ENCODE data around the gene TSKU.
"Not testable (repeated sequence)": the region's sequence is repeated elsewhere in the genome, so short reads cannot be mapped to it uniquely, and the experiment has no call there.

The TSKU gene

DNA sequence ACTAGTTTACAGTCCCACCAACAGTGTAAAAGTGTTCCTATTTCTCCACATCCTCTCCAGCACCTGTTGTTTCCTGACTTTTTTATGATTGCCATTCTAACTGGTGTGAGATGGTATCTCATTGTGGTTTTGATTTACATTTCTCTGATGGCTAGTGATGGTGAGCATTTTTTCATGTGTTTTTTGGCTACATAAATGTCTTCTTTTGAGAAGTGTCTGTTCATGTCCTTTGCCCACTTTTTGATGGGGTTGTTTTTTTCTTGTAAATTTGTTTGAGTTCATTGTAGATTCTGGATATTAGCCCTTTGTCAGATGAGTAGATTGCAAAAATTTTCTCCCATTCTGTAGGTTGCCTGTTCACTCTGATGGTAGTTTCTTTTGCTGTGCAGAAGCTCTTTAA, 43.8 kb downstream of the TSKU start:
- DNase-seq, result not testable (repeated sequence)

GRCh38 chr11:76830639-76831327, 47.6 kb downstream of the TSKU start:
- DNase-seq, result no peak

- no peak for DNase-seq
These were observed 48.6 kb downstream of the TSKU start for GRCh38 chr11:76831686-76832310.

DNA sequence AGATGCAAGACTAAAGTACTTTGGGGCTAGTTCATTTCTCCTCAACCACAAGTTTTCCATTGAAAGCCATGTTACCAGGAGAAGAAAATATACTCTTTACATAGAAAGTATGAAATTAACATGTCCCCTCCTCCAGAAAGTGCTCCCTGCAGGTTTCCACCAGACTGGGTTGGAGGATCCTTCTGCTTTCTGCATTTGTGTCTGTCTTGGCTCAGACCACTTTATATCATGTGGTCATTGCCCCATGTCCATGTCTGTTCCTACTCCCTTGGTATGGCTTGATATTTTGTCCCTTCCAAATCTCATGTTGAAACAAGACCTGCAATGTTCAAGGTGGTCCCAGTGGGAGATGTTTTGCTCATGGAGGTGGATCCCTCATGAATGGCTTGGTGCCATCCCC, 49.2 kb downstream of the TSKU start:
- no peak for DNase-seq

GRCh38 chr11:76834151-76834550, 51.0 kb downstream of the TSKU start:
- DNase-seq, result no peak

DNA sequence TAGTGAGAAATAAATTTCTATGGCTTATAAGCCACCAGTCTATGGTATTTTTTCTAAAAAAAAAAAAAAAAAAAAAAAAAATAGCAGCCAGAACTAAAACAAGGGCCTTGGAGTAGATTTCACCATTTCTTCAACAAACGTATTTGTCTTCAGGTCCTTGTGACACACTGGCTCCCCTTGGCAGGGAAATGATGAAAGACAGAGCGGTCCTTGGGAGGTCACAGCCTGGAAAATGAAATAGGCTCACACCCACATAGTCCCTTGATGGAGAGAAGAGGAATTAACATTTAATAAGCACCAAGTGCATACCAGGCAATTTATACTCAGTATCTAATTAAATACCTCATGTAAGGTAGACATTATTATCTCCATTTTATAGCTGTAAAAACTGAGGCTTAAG, 51.9 kb downstream of the TSKU start:
- DNase-seq, result no peak

DNA sequence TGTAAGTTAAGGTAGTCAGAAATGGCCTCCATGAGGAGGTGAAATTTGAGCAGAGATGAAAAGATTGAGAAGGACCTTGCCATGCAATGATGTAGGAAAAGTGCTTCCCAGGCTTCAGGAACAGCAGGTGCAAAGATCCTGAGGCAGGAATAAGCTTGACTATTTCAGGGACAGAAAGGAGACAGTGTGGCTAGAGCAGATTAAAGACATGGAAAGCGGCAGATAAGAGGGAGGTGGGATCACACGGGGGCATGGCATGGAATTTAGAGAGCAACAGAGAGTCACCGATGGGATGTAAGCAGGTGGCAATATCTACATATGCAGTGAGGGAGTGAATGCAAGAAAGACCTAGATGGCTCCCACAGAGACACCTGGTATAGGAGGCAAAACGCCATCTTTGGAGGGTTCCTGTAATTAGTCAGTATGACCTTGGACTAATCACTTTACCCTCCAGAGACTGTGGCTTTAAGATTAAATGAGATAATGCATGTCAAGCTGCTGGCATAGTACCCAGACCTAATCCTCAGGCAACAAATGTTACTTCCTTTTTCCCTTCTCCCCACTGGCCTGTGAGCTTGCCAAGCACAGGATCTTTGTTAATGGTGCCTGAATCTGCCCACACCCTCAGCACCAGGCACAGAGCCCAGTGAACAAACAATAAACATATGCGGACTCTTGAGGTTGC, 52.9 kb downstream of the TSKU start:
- DNase-seq, result no peak

DNA sequence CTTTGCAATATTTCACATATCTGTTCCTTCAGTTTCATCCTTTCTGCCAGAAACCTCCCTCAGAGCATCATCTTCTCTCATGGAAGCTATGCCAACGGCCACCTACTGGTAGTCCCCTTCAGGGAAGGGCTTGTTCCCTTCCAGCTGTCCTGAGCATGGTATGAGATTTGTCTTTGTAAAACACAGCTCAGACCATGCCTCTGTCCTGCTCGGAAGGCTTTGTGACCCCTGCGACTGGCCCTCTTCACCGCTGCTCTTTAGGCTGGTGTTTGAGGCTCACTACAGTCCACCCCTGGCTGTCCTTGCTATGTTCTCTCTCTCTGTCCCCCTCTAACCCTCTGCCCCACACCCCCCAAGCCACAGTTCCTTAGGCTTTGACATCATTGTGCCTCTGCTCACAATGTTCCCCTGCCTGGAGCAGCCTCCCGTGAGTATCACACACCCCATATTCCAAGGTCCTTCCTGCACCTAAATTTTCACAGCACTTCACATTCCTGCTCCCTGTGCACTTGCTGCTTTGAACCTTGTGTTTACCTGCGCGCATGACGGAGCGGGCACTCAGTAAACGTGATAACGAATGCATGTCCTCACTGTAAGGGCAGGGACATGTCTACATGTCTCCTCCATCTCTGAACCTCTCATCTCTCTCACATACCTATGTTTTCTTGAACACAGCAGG, 53.6 kb downstream of the TSKU start:
- DNase-seq, result no peak

DNA sequence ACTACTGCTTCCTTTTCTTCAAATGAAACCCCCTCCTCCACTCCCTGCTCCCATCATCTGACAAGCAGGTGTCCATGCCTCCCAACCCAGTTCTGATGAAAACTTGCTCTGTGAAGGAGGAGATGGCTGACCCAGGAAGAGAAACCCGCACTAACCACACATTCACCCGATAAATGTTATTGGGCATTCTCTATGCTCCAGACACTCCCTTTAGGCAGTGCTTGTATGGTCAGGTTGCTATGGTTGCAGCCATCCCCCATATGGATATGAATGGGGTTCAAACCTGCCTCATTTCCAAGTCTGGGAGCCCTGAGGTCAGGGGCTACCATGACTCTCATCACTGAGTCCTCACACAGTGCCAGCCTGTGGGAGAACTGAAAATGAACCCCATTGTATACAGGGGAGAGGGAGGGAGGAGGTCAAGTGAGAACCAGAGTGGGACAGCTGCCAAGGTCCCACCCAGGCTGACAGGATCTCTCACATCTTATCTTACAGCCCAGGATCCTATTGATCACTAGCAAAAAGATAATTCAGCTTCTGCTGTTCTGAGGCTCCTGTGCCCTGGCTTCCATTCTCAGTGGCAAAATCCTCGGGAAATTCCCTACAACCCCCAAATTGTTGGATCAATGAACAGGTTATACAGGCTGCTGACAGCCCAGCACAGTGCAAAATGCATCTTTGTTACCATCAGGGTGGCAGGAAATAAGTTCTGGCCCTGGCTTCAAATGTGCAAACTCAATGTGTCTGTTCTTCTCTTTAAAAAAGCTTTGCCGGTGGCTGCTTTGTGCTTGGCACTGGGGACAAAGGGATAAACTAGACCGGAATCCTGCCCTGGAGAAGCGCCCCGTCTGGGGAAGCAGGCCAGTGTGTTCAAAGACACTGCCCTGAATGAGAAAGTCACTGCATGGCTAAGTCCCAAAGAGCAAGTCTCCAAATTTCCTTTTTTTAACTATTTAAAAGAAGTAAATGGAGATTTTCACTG, 54.8 kb downstream of the TSKU start:
- no peak for DNase-seq

GRCh38 chr11:76838678-76839068, 55.5 kb downstream of the TSKU start:
- DNase-seq, result no peak

DNA sequence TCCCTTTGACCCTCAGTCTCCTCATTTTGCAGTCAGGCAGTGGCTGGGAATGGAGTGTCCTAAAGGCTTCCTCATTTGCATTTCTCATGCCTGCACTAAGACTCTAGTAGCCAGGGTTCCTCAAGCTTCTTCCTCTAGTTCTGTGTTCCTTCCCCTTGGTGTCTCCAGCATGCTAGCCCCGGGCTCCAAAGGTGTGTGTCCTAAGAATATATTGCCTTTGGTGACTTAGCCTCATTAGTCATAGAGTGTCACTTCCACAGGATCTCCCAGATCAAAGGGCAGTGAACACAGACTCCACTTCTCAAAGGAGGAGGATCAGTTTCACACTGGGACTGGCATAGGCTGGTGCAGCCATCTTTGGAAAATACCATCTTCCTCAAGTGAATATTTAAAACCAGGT, 56.2 kb downstream of the TSKU start:
- DNase-seq, result no peak

GRCh38 chr11:76841923-76842452, 58.8 kb downstream of the TSKU start:
- DNase-seq, result no peak

DNA sequence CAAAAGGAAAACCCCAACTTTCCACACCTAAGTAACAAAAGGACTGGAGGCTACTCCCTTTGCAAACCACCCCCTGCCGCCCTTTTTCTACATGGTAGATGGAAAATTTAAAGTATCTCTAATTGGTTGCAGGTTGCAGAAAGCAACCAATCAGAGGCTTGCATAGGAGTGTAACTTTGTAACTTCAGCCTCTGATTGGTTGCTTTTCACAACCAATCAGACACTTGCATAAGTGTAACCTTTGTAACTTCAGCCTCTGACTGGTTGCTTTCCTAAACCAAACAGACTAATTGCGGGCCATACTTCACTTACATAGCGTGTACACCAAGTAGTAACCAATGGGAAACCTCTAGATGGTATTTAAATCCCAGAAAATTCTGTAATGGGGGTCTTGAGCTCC, 60.8 kb downstream of the TSKU start:
- no peak for DNase-seq

DNA sequence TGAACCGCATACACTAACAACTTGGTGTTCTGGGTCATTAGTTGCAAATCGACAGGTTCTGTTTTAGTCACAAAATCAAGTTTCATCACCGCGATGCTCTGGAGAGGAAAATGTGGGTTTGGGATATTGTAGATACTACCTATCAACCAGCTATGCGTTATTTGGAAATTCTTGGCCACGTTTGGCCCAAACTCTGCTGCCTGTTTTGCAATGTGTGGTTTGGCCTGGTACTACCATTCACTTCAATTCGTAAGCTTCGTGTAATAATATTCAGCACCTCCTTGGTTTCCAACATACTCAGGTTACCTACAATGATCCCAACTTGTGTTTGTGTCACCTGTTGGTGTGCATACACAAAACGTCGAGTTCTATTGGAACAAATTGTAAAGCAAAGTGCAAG, 61.4 kb downstream of the TSKU start:
- DNase-seq, result no peak

- DNase-seq, result no peak
These were observed 61.9 kb downstream of the TSKU start for GRCh38 chr11:76845069-76845468.

GRCh38 chr11:76846441-76846840, 63.3 kb downstream of the TSKU start:
- no peak for DNase-seq

All from NCI-H510A treated with DMSO at 0.1 percent for 48 hours (cell line).